OCI-LY3 (cell line): ENCODE measurements around the gene SH3RF3.

Experiments used
- H2AFZ ChIP-seq: fragments of 200-600, 300-600 bp; shearing (Covaris generic); 2 replicates; pipeline ENCODE4 v1.6.0; 2014; ENCODE audit warnings: antibody characterized with exemption, low read depth, low read length
- H3K27ac ChIP-seq: fragments of 200-600, 300-600 bp; sonication (generic); 2 replicates; pipeline ENCODE4 v1.5.1; 2014; ENCODE audit warnings: mild to moderate bottlenecking, low read length, moderate library complexity, mixed read lengths
- H3K27me3 ChIP-seq: fragments of 200-600, 300-600 bp; sonication (generic); 2 replicates; pipeline ENCODE4 v1.6.1; 2014; ENCODE audit warnings: low read depth, low read length, mixed read lengths
- H3K36me3 ChIP-seq: fragments of 200-600, 300-600 bp; sonication (generic); replicated peaks from 2 replicates; pipeline ENCODE3; 2014; ENCODE audit warnings: low read depth, low read length, mixed read lengths
- H3K4me1 ChIP-seq: fragments of 300-600, 200-600 bp; sonication (generic); 2 replicates; pipeline ENCODE4 v1.6.1; 2014; ENCODE audit warnings: low read length, mixed read lengths
- H3K4me2 ChIP-seq: fragments of 200-600, 300-600 bp; sonication (generic); 2 replicates; pipeline ENCODE4 v1.6.1; 2014; ENCODE audit warnings: low read length, mixed read lengths
- H3K4me3 ChIP-seq: fragments of 300-600, 200-600 bp; sonication (generic); 2 replicates; pipeline ENCODE4 v1.5.1; 2014; ENCODE audit warnings: antibody characterized with exemption, mild to moderate bottlenecking, low read length, moderate library complexity
- H3K79me2 ChIP-seq: fragments of 300-600, 200-600 bp; shearing (Covaris generic); 2 replicates; pipeline ENCODE4 v1.6.1; 2014; ENCODE audit warnings: mild to moderate bottlenecking, low read length, mixed read lengths
- H3K9ac ChIP-seq: fragments of 300-600, 200-600 bp; shearing (Covaris generic); 2 replicates; pipeline ENCODE4 v1.6.0; 2014; ENCODE audit warnings: mild to moderate bottlenecking, low read length, moderate library complexity
- H3K9me3 ChIP-seq: fragments of 200-600, 300-600 bp; shearing (Covaris generic); 2 replicates; pipeline ENCODE4 v1.6.1; 2014; ENCODE audit warnings: low read length, mixed read lengths; ENCODE audit not compliant: insufficient read depth
- H4K20me1 ChIP-seq: fragments of 200-600, 300-600 bp; sonication (generic); 2 replicates; pipeline ENCODE4 v1.6.1; 2016; ENCODE audit warnings: low read length, mixed read lengths; ENCODE audit not compliant: insufficient read depth
- CTCF ChIP-seq: fragments of 200-600, 300-600 bp; sonication (generic); IDR thresholded peaks from 2 replicates; pipeline ENCODE4 v1.5.1; 2014; ENCODE audit warnings: antibody characterized with exemption, low read length, low read depth
- EZH2phosphoT487 ChIP-seq: fragments of 200-600 bp; shearing (Covaris generic); IDR thresholded peaks from 2 replicates; pipeline ENCODE4 v1.6.1; 2018; ENCODE audit warnings: antibody characterized with exemption, mixed run types, low read depth

The SH3RF3 gene

DNA sequence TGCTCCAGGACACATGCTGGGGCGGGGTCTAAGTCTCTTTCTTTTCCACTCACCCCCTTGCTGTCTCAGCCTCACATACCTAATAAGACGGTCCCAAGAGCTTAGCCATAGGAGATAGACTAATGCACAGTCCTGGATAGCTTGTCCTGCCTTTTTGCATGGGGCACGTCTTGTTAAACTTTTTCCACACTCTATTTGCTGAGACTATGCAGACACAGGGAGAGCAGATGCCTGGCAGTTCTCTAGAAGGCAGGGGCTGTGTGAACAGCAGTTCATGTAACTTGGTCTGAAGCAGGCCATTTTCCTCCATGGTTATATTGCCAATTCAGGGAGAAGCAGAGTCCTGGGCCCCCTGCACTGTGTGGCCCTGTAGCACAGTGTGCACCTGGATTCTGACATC, 342.7 kb downstream of the SH3RF3 start:
- no peaks in the 10 kb centered on the region for H3K4me1 ChIP-seq
- no peaks in the 10 kb centered on the region for H4K20me1 ChIP-seq
- no peaks in the 10 kb centered on the region for H3K79me2 ChIP-seq
- no peak overlapping the region for H3K4me3 ChIP-seq
- TF ChIP-seq CTCF, result no peak
- no peak for TF ChIP-seq EZH2phosphoT487
- no peak overlapping the region for H2AFZ ChIP-seq
- H3K36me3 ChIP-seq, result no peaks in the 10 kb centered on the region
- no peak overlapping the region for H3K9ac ChIP-seq
- H3K27ac ChIP-seq, result no peak overlapping the region
- H3K4me2 ChIP-seq, result no peak overlapping the region
- no peaks in the 10 kb centered on the region for H3K27me3 ChIP-seq
- H3K9me3 ChIP-seq, result no peaks in the 10 kb centered on the region

GRCh38 chr2:109472331-109472959, 343.4 kb downstream of the SH3RF3 start:
- no peak overlapping the region for H3K4me3 ChIP-seq
- H3K9me3 ChIP-seq, result no peaks in the 10 kb centered on the region
- no peaks in the 10 kb centered on the region for H4K20me1 ChIP-seq
- H3K36me3 ChIP-seq, result no peaks in the 10 kb centered on the region
- no peak overlapping the region for H3K9ac ChIP-seq
- no peak for TF ChIP-seq EZH2phosphoT487
- no peak for TF ChIP-seq CTCF
- no peaks in the 10 kb centered on the region for H3K27me3 ChIP-seq
- no peaks in the 10 kb centered on the region for H3K79me2 ChIP-seq
- no peaks in the 10 kb centered on the region for H3K4me1 ChIP-seq
- H3K4me2 ChIP-seq, result no peak overlapping the region
- no peak overlapping the region for H3K27ac ChIP-seq
- H2AFZ ChIP-seq, result no peak overlapping the region

DNA sequence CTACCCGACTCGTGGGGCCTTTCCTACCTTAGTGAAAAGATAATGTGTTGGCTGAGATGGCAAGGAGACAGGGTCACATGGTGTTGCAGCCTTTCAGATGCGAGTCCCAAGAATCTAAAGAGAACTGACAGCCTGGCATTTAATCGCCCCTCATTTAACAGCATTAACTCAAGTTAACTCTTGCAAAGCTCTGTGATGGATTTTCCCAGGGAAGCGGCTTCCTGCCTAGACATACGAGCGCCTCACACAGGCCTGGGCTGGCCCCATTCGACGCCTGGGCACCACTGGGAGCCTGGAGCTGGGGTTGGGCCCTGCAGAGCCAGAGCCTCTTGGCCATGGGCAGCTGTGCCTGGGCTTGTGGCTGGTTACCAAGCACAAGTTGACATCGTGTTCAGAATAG, 344.0 kb downstream of the SH3RF3 start:
- H4K20me1 ChIP-seq, result no peaks in the 10 kb centered on the region
- no peaks in the 10 kb centered on the region for H3K36me3 ChIP-seq
- no peak overlapping the region for H3K4me3 ChIP-seq
- no peaks in the 10 kb centered on the region for H3K79me2 ChIP-seq
- no peak overlapping the region for H3K27ac ChIP-seq
- H3K27me3 ChIP-seq, result no peaks in the 10 kb centered on the region
- no peak overlapping the region for H2AFZ ChIP-seq
- no peaks in the 10 kb centered on the region for H3K4me1 ChIP-seq
- H3K9me3 ChIP-seq, result no peaks in the 10 kb centered on the region
- no peak for TF ChIP-seq EZH2phosphoT487
- TF ChIP-seq CTCF, result no peak
- no peak overlapping the region for H3K9ac ChIP-seq
- H3K4me2 ChIP-seq, result no peak overlapping the region

- Histone ChIP-seq H3K9me3 (no peaks in the 10 kb centered on the region), H3K4me2 (no peak overlapping the region), H3K79me2 (no peaks in the 10 kb centered on the region), H3K4me1 (no peaks in the 10 kb centered on the region), H2AFZ (no peak overlapping the region), H3K4me3 (no peak overlapping the region), H4K20me1 (no peaks in the 10 kb centered on the region), H3K36me3 (no peaks in the 10 kb centered on the region), H3K9ac (no peak overlapping the region), H3K27ac (no peak overlapping the region), H3K27me3 (no peaks in the 10 kb centered on the region)
- TF ChIP-seq CTCF, result no peak
- TF ChIP-seq EZH2phosphoT487, result no peak
These were observed 344.8 kb downstream of the SH3RF3 start for GRCh38 chr2:109473616-109474318.
